HepG2 (cell line): ENCODE measurements around the gene TNFAIP2. TPM values are rescaled to one million over a fixed set of nuclear protein-coding genes. Genes with fewer than 3 reads are reported as not detected.

Experiments
- CBX5 ChIP-seq: sonication (generic); formaldehyde crosslinking; IDR thresholded peaks from 2 replicates; pipeline ENCODE4 v1.4.0; 2020; ENCODE audit warnings: missing genetic modification reagents, borderline replicate concordance
- FIP1L1 ChIP-seq: fragments of 200-400 bp; formaldehyde crosslinking; IDR thresholded peaks from 2 replicates; pipeline ENCODE4 v1.6.1; 2018; ENCODE audit warnings: low read depth, mild to moderate bottlenecking, low read length, moderate library complexity, borderline replicate concordance; ENCODE audit not compliant: insufficient read depth
- FOXJ3 ChIP-seq: sonication (generic); formaldehyde crosslinking; IDR thresholded peaks from 2 replicates; pipeline ENCODE4 v1.4.0; 2020; ENCODE audit warnings: missing genetic modification reagents, mild to moderate bottlenecking, borderline replicate concordance
- JDP2 ChIP-seq: sonication (generic); formaldehyde crosslinking; IDR thresholded peaks from 2 replicates; pipeline ENCODE4 v1.8.1; 2022; ENCODE audit warnings: missing genetic modification reagents, borderline replicate concordance
- KDM6A ChIP-seq: IDR thresholded peaks from 2 replicates; pipeline ENCODE4 v1.6.1; 2016; ENCODE audit warnings: low read depth
- MBNL3 ChIP-seq: fragments of 250-450 bp; sonication (Bioruptor Pico); conservative IDR thresholded peaks from 2 replicates; pipeline ENCODE4 v1.8.0; 2022; ENCODE audit warnings: mild to moderate bottlenecking, inconsistent platforms
- MZF1 ChIP-seq: sonication (generic); formaldehyde crosslinking; IDR thresholded peaks from 2 replicates; pipeline ENCODE4 v1.8.1; 2023; ENCODE audit warnings: mild to moderate bottlenecking, missing genetic modification reagents, borderline replicate concordance
- SIN3B ChIP-seq: fragments of 150-350 bp; IDR thresholded peaks from 2 replicates; pipeline ENCODE4 v1.6.1; 2014; ENCODE audit warnings: low read length
- TARDBP ChIP-seq: sonication (generic); formaldehyde crosslinking; IDR thresholded peaks from 2 replicates; pipeline ENCODE4 v1.8.0; 2022; ENCODE audit warnings: mild to moderate bottlenecking, missing genetic modification reagents
- TBX3 ChIP-seq: fragments of 450-650 bp; IDR thresholded peaks from 2 replicates; pipeline ENCODE4 v1.6.1; 2017; ENCODE audit warnings: antibody characterized with exemption, mild to moderate bottlenecking, inconsistent platforms, borderline replicate concordance
- ZKSCAN8 ChIP-seq: IDR thresholded peaks from 2 replicates; pipeline ENCODE4 v1.6.1; 2016; ENCODE audit warnings: borderline replicate concordance, missing genetic modification reagents, missing compliant biosample characterization
- ZNF10 ChIP-seq: sonication (generic); formaldehyde crosslinking; IDR thresholded peaks from 2 replicates; pipeline ENCODE4 v1.4.0; 2020; ENCODE audit warnings: mild to moderate bottlenecking, low read depth, missing genetic modification reagents, borderline replicate concordance
- ZNF33B ChIP-seq: sonication (generic); formaldehyde crosslinking; IDR thresholded peaks from 2 replicates; pipeline ENCODE4 v1.5.1; 2020; ENCODE audit warnings: mild to moderate bottlenecking, missing genetic modification reagents
- ZNF614 ChIP-seq: IDR thresholded peaks from 2 replicates; pipeline ENCODE4 v1.6.1; 2018; ENCODE audit warnings: missing biosample characterization, missing genetic modification reagents, inconsistent platforms, borderline replicate concordance
- ZNF740 ChIP-seq: sonication (generic); formaldehyde crosslinking; IDR thresholded peaks from 2 replicates; pipeline ENCODE4 v1.4.0; 2020; ENCODE audit warnings: missing genetic modification reagents
- ZNF770 ChIP-seq: sonication (generic); formaldehyde crosslinking; IDR thresholded peaks from 2 replicates; pipeline ENCODE4 v1.5.0; 2020; ENCODE audit warnings: mild to moderate bottlenecking, missing genetic modification reagents
- ZNF816 ChIP-seq: sonication (generic); formaldehyde crosslinking; IDR thresholded peaks from 2 replicates; pipeline ENCODE4 v1.8.0; 2022; ENCODE audit warnings: missing genetic modification reagents, mild to moderate bottlenecking, borderline replicate concordance
- polyA plus RNA-seq, 8 experiments: library from polyadenylated mRNA; depleted of rRNA in 3 of 8; stranded (reverse) in 7 of 8; unstranded in 1 of 8; fragments of >200 nt; fragmentation: Illumina TruSeq in 4 of 8; extraction: Trizol in 4 of 8; gene quantifications; 2 replicates each; pipeline versions ENCODE4 v1.2.1 to v1.2.3, GENCODE V29; 2011 to 2016; ENCODE audit warnings: low read depth in 4 of 8, missing spikeins in 1 of 8, mixed read lengths in 1 of 8; ENCODE audit not compliant: insufficient read depth in 1 of 8
- total RNA-seq, 5 experiments: library from RNA; depleted of rRNA; stranded (reverse); fragments of >200 nt; fragmentation: Illumina TruSeq; extraction: Trizol; gene quantifications; 2 replicates each; pipeline ENCODE4 v1.2.3, GENCODE V29; 2016; ENCODE audit warnings: low read depth in 1 of 5
- TF ChIP-seq, protein P1 (sequence below): sonication (generic); formaldehyde crosslinking; IDR thresholded peaks from 2 replicates; pipeline ENCODE4 v1.4.0; 2020; ENCODE audit warnings: missing genetic modification reagents
- TF ChIP-seq, protein P2 (sequence below): sonication (generic); formaldehyde crosslinking; IDR thresholded peaks from 2 replicates; pipeline ENCODE4 v1.8.1; 2023; ENCODE audit warnings: missing genetic modification reagents, inconsistent platforms, borderline replicate concordance
- TF ChIP-seq, protein P3 (sequence below): sonication (generic); IDR thresholded peaks from 2 replicates; pipeline ENCODE4 v1.6.1; 2016; ENCODE audit warnings: low read depth, borderline replicate concordance
- TF ChIP-seq, protein P4 (sequence below): sonication (generic); formaldehyde crosslinking; IDR thresholded peaks from 2 replicates; pipeline ENCODE4 v1.5.1; 2020; ENCODE audit warnings: missing genetic modification reagents, mild to moderate bottlenecking, borderline replicate concordance

TNFAIP2 gene
- total and polyA plus RNA-seq, 2 of the 13 experiments (the other 11 are each of a cell fraction or from before 2014, with no cell fraction given) = 0.46 to 1.5 TPM

DNA sequence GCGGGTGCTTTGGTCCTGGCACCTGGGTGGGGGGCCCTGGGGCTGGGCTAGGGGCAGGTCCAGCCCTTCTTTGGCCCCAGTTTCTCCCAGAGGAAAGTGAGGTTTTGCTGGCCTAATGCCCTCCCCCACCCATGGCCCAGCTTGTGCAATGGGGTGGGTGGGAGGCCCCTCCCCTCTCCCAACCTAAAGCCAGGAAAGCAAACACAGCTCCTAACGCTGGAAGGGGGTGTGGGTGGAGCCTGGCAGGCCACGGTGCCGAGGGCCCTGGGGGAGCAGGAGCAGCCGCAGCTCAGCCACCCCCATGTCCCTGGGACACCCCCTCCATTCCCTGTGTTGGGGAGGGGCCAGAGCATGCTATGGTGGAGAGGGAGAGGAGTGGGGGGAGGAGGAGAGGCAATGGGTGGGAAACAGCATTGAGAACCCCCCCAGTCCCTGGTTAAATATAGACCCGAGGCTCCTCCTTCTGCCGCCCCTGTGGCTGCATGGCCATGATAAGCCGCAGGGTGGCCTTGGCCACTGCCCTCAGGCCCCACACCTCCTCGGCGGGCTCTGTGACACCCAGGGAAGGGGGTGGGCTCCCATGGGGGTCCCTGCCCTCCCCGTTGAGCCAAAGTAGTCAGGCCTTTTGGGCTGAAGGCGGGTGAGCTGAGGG lies 24.1 kb upstream of the TNFAIP2 start (continued):
- TF ChIP-seq ZNF33B (CRISPR knock-in tag) (no peak), ZNF770 (CRISPR knock-in tag) (0 out of 2 replicates have a peak, but pooled peaks have one; percentile 32), KDM6A (peak; percentile 91), FOXJ3 (peak; percentile 60; the same call in 1 of the 2 replicates), JDP2 (peak; percentile 42; the same call in 1 of the 2 replicates), CBX5 (CRISPR knock-in tag) (0 out of 2 replicates have a peak, but pooled peaks have one; percentile 69), MBNL3 (CRISPR knock-in tag) (no peak), ZNF740 (peak; percentile 97), ZNF816 (CRISPR knock-in tag) (peak; percentile 48), ZKSCAN8 (CRISPR knock-in tag) (peak; percentile 74; the same call in 1 of the 2 replicates), MZF1 (CRISPR knock-in tag) (0 out of 2 replicates have a peak, but pooled peaks have one; percentile 55), ZNF614 (peak; percentile 84; the same call in 1 of the 2 replicates), TBX3 (peak; percentile 59), TARDBP (CRISPR knock-in tag) (peak; percentile 84; the same call in 1 of the 2 replicates), ZNF10 (CRISPR knock-in tag) (no peak), FIP1L1 (no peak), SIN3B (no peak)
- TF ChIP-seq, protein P1, sequence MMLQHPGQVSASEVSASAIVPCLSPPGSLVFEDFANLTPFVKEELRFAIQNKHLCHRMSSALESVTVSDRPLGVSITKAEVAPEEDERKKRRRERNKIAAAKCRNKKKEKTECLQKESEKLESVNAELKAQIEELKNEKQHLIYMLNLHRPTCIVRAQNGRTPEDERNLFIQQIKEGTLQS = peak; percentile 53
- TF ChIP-seq, protein P2, sequence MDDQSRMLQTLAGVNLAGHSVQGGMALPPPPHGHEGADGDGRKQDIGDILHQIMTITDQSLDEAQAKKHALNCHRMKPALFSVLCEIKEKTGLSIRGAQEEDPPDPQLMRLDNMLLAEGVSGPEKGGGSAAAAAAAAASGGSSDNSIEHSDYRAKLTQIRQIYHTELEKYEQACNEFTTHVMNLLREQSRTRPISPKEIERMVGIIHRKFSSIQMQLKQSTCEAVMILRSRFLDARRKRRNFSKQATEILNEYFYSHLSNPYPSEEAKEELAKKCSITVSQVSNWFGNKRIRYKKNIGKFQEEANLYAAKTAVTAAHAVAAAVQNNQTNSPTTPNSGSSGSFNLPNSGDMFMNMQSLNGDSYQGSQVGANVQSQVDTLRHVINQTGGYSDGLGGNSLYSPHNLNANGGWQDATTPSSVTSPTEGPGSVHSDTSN (CRISPR knock-in tag) = no peak
- TF ChIP-seq, protein P3, sequence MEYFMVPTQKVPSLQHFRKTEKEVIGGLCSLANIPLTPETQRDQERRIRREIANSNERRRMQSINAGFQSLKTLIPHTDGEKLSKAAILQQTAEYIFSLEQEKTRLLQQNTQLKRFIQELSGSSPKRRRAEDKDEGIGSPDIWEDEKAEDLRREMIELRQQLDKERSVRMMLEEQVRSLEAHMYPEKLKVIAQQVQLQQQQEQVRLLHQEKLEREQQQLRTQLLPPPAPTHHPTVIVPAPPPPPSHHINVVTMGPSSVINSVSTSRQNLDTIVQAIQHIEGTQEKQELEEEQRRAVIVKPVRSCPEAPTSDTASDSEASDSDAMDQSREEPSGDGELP = peak; percentile 48; the same call in 1 of the 2 replicates
- TF ChIP-seq, protein P4, sequence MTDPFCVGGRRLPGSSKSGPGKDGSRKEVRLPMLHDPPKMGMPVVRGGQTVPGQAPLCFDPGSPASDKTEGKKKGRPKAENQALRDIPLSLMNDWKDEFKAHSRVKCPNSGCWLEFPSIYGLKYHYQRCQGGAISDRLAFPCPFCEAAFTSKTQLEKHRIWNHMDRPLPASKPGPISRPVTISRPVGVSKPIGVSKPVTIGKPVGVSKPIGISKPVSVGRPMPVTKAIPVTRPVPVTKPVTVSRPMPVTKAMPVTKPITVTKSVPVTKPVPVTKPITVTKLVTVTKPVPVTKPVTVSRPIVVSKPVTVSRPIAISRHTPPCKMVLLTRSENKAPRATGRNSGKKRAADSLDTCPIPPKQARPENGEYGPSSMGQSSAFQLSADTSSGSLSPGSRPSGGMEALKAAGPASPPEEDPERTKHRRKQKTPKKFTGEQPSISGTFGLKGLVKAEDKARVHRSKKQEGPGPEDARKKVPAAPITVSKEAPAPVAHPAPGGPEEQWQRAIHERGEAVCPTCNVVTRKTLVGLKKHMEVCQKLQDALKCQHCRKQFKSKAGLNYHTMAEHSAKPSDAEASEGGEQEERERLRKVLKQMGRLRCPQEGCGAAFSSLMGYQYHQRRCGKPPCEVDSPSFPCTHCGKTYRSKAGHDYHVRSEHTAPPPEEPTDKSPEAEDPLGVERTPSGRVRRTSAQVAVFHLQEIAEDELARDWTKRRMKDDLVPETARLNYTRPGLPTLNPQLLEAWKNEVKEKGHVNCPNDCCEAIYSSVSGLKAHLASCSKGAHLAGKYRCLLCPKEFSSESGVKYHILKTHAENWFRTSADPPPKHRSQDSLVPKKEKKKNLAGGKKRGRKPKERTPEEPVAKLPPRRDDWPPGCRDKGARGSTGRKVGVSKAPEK (CRISPR knock-in tag) = no peak
